22Rv1 (cell line): ENCODE measurements around the gene DNASE2.

Experiments used
- ZFX ChIP-seq: fragments of 450-650 bp; IDR thresholded peaks from 2 replicates; pipeline ENCODE4 v1.6.1; 2017; ENCODE audit warnings: antibody characterized with exemption, borderline replicate concordance
- TF ChIP-seq, protein P1 (sequence below): fragments of 450-650 bp; IDR thresholded peaks from 2 replicates; pipeline ENCODE4 v1.5.1; 2017; ENCODE audit warnings: mild to moderate bottlenecking

DNA sequence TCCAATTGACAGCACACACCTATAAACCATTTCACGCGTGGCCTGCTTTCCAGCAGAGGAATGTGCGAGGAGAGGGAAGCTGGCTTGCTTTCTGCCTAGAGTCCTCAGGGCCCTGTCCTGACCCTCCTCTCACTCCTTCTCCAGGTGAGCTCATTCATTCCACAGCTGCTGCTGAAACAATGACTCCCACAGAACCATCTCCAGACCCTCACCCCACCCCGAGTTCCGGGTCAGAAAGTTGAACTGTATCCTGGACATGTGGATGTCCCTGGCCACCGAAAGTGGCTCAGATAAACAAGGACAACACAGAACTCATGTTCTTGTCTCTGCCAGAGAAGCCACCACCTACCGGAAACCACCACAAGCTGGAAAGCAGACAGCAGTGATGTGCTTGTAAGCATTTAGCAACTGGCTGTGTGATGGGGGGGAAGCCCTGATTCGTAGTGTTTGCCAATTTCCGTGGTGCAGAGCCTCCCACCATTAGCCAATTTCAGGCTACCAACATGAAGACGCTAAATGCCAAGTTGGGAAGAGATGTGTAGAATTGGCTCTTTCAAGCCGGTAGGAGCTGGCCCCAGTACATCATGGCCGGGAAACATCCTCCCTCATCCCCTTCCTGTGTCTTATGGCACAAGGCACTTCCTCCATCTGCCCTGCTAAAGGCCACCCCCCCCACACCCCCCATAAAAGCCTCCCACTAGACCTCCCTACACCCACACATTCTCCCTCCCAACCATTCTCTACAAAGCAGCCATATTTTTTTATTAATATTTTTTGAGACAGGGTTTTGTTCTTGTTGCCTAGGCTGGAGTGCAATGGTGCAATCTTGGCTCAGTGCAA, 32.8 kb upstream of the DNASE2 start:
- TF ChIP-seq, protein P1, sequence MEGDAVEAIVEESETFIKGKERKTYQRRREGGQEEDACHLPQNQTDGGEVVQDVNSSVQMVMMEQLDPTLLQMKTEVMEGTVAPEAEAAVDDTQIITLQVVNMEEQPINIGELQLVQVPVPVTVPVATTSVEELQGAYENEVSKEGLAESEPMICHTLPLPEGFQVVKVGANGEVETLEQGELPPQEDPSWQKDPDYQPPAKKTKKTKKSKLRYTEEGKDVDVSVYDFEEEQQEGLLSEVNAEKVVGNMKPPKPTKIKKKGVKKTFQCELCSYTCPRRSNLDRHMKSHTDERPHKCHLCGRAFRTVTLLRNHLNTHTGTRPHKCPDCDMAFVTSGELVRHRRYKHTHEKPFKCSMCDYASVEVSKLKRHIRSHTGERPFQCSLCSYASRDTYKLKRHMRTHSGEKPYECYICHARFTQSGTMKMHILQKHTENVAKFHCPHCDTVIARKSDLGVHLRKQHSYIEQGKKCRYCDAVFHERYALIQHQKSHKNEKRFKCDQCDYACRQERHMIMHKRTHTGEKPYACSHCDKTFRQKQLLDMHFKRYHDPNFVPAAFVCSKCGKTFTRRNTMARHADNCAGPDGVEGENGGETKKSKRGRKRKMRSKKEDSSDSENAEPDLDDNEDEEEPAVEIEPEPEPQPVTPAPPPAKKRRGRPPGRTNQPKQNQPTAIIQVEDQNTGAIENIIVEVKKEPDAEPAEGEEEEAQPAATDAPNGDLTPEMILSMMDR, result no peak
- no peak for TF ChIP-seq ZFX
